CD4-positive, CD25-positive, alpha-beta regulatory T cell (primary cell): ENCODE measurements around the gene ENOX1. TPM values are rescaled to one million over a fixed set of nuclear protein-coding genes. Genes with fewer than 3 reads are reported as not detected.

ENCODE experiments used
- ATAC-seq, 2 donors: fragments of 150-1000 bp; cut with Tn5 transposase; one replicate each; pipeline ENCODE4 v1.10.0; 2021; ENCODE audit warnings: low read depth in 2 of 2, moderate number of reproducible peaks in 2 of 2, moderate library complexity in 1 of 2
- DNase-seq, 3 donors: peaks; one replicate each; pipeline versions ENCODE4 v3.0.0 to v3.0.0-alpha.2; 2012 to 2022; ENCODE audit warnings: mixed read lengths in 1 of 3
- H3K27ac ChIP-seq: one replicate; pipeline ENCODE4 v1.7.0; 2013; ENCODE audit warnings: mild to moderate bottlenecking, low read length; ENCODE audit not compliant: insufficient read depth, poor library complexity, severe bottlenecking
- H3K27me3 ChIP-seq: one replicate; pipeline ENCODE4 v1.7.0; 2013; ENCODE audit warnings: low read length; ENCODE audit not compliant: control insufficient read depth, insufficient read depth
- H3K36me3 ChIP-seq: one replicate; pipeline ENCODE4 v1.7.0; 2013; ENCODE audit warnings: mild to moderate bottlenecking, low read length, moderate library complexity; ENCODE audit not compliant: control insufficient read depth, insufficient read depth
- H3K4me1 ChIP-seq: 2 replicates; pipeline ENCODE4 v1.7.0; 2013; ENCODE audit warnings: mild to moderate bottlenecking, low read length; ENCODE audit not compliant: insufficient read depth, control insufficient read depth, poor library complexity, severe bottlenecking
- H3K4me3 ChIP-seq: one replicate; pipeline ENCODE4 v1.7.0; 2013; ENCODE audit warnings: low read depth, mild to moderate bottlenecking, low read length, moderate library complexity
- H3K9me3 ChIP-seq, 2 experiments: 1 replicate in 1 of 2; 2 replicates in 1 of 2; pipeline ENCODE4 v1.7.0; 2013; ENCODE audit warnings: low read length in 2 of 2, mild to moderate bottlenecking in 1 of 2, moderate library complexity in 1 of 2; ENCODE audit not compliant: control insufficient read depth in 2 of 2
- H3K27ac Mint-ChIP-seq, 3 donors: one replicate each; pipeline ENCODE4 v1.8.0; 2020 to 2022; ENCODE audit warnings: mild to moderate bottlenecking in 3 of 3, mixed read lengths in 3 of 3, moderate library complexity in 2 of 3
- H3K27me3 Mint-ChIP-seq: one replicate; pipeline ENCODE4 v1.8.0; 2022; ENCODE audit warnings: mild to moderate bottlenecking, mixed read lengths
- H3K36me3 Mint-ChIP-seq: one replicate; pipeline ENCODE4 v1.8.0; 2020; ENCODE audit warnings: mixed read lengths
- H3K4me1 Mint-ChIP-seq, 4 donors: one replicate each; pipeline ENCODE4 v1.8.0; 2020 to 2022; ENCODE audit warnings: mixed read lengths in 4 of 4, mild to moderate bottlenecking in 1 of 4
- H3K4me3 Mint-ChIP-seq, 4 donors: one replicate each; pipeline ENCODE4 v1.8.0; 2020 to 2022; ENCODE audit warnings: mild to moderate bottlenecking in 4 of 4, mixed read lengths in 4 of 4, moderate library complexity in 3 of 4
- H3K9me3 Mint-ChIP-seq, 7 donors: one replicate each; pipeline ENCODE4 v1.8.0; 2020 to 2022; ENCODE audit warnings: mixed read lengths in 7 of 7, mild to moderate bottlenecking in 3 of 7, moderate library complexity in 2 of 7
- polyA plus RNA-seq, 4 donors: library from polyadenylated mRNA; unstranded; fragments of 300-500 nt; fragmentation: Illumina TruSeq; gene quantifications; one replicate each; pipeline ENCODE4 v1.2.3, GENCODE V29; 2021
- total RNA-seq: library from RNA; stranded (reverse); gene quantifications from one replicate; pipeline ENCODE4 v1.2.3, GENCODE V29; 2022

Gene ENOX1
- total and polyA plus RNA-seq, 5 donors from 2014 or later: 0.10 TPM; not detected in 4

- Mint-ChIP-seq H3K27me3 (peaks cover 25% of the 10 kb centered on the region), H3K4me3 (no peak overlapping the region), H3K9me3 (peaks cover 0 to 2% (median 0%) of the 10 kb centered on the region in 7 donors), H3K36me3 (no peaks in the 10 kb centered on the region), H3K4me1 (no peaks in the 10 kb centered on the region), H3K27ac (no peak overlapping the region)
- no peaks in the 10 kb centered on the region for H3K27me3 ChIP-seq
- H3K9me3 ChIP-seq: no peaks in the 10 kb centered on the region
- DNase-seq (no peak), ATAC-seq (no peak)
- no peak overlapping the region for H3K27ac ChIP-seq
- H3K4me3 ChIP-seq: no peak overlapping the region
- H3K4me1 ChIP-seq: no peaks in the 10 kb centered on the region
- no peaks in the 10 kb centered on the region for H3K36me3 ChIP-seq
These were observed 311.6 kb downstream of the ENOX1 start for GRCh38 chr13:43475140-43475539.

DNA sequence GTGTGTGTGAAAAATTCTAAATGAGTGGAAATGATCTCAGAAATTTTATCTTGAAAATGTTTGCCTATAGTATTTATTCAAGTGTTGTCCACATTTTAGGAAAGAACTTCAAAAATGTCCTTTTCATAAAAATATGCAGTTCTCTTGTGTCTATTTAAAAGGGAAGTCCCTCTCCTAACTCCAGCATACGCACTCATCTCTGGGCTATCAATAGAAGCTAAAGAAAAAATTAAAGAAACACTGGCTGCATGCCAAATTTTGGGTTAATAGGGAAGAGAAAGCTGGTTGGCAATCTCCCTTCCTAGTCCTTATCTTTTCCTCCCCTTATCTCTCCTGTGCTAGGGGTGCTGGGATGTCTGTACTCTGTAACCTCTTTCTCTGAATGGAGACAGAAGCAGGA lies 313.3 kb downstream of the ENOX1 start:
- H3K36me3 ChIP-seq: no peaks in the 10 kb centered on the region

GRCh38 chr13:43472980-43473379 lies 313.8 kb downstream of the ENOX1 start:
- H3K27me3 ChIP-seq: no peaks in the 10 kb centered on the region
- Mint-ChIP-seq H3K4me1 (no peaks in the 10 kb centered on the region), H3K4me3 (no peak overlapping the region), H3K27ac (no peak overlapping the region), H3K36me3 (no peaks in the 10 kb centered on the region), H3K9me3 (peaks cover 0 to 2% (median 0%) of the 10 kb centered on the region in 7 donors), H3K27me3 (peaks cover 25% of the 10 kb centered on the region)
- ATAC-seq: no peak
- H3K27ac ChIP-seq: no peak overlapping the region
- H3K36me3 ChIP-seq: no peaks in the 10 kb centered on the region
- no peaks in the 10 kb centered on the region for H3K4me1 ChIP-seq
- no peak overlapping the region for H3K4me3 ChIP-seq
- DNase-seq: no peak
- no peaks in the 10 kb centered on the region for H3K9me3 ChIP-seq

More for the DNA sequence above, 313.3 kb downstream of the ENOX1 start:
- Histone ChIP-seq H3K4me3 (no peak overlapping the region), H3K27ac (no peak overlapping the region), H3K4me1 (no peaks in the 10 kb centered on the region), H3K9me3 (no peaks in the 10 kb centered on the region), H3K27me3 (no peaks in the 10 kb centered on the region)
- H3K4me1 Mint-ChIP-seq: no peaks in the 10 kb centered on the region
- no peaks in the 10 kb centered on the region for H3K36me3 Mint-ChIP-seq
- ATAC-seq (no peak), DNase-seq (no peak)
- no peak overlapping the region for H3K27ac Mint-ChIP-seq
- peaks cover 25% of the 10 kb centered on the region for H3K27me3 Mint-ChIP-seq
- no peak overlapping the region for H3K4me3 Mint-ChIP-seq
- peaks cover 0 to 2% (median 0%) of the 10 kb centered on the region in 7 donors for H3K9me3 Mint-ChIP-seq

GRCh38 chr13:43472339-43472738 lies 314.4 kb downstream of the ENOX1 start:
- Histone ChIP-seq H3K27ac (no peak overlapping the region), H3K4me1 (no peaks in the 10 kb centered on the region), H3K36me3 (no peaks in the 10 kb centered on the region), H3K4me3 (no peak overlapping the region), H3K9me3 (no peaks in the 10 kb centered on the region), H3K27me3 (no peaks in the 10 kb centered on the region)
- DNase-seq (no peak), ATAC-seq (no peak)
- H3K27ac Mint-ChIP-seq: no peak overlapping the region
- no peaks in the 10 kb centered on the region for H3K36me3 Mint-ChIP-seq
- no peaks in the 10 kb centered on the region for H3K4me1 Mint-ChIP-seq
- H3K27me3 Mint-ChIP-seq: peaks cover 19% of the 10 kb centered on the region
- H3K9me3 Mint-ChIP-seq: peaks cover 0 to 2% (median 0%) of the 10 kb centered on the region in 7 donors
- H3K4me3 Mint-ChIP-seq: no peak overlapping the region

GRCh38 chr13:43470610-43471009 lies 316.2 kb downstream of the ENOX1 start:
- peaks cover 0 to 2% (median 0%) of the 10 kb centered on the region in 7 donors for H3K9me3 Mint-ChIP-seq
- DNase-seq (no peak), ATAC-seq (no peak)

DNA sequence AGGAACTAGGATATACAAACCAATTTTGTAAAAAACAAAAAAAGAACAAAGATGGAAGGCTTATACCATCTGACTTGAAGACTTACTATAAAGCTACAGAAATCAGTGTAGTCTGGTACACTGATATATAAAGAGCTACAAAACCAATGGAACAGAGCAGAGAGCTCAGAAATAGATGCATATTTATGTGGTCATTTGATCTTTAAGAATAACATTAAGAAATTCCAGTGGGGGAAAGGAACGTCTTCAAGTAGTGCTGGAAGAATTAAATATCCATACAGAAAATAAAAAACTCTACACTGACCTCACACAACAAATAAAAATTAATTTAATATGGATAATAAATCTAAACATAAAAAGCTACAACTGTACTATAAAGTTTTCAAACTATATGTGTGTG lies 317.0 kb downstream of the ENOX1 start:
- no peaks in the 10 kb centered on the region for H3K36me3 Mint-ChIP-seq
- no peak overlapping the region for H3K27ac Mint-ChIP-seq
- no peak overlapping the region for H3K4me3 Mint-ChIP-seq

More at GRCh38 chr13:43470610-43471009, 316.2 kb downstream of the ENOX1 start:
- Histone ChIP-seq H3K4me3 (no peak overlapping the region), H3K27ac (no peak overlapping the region), H3K9me3 (no peaks in the 10 kb centered on the region), H3K36me3 (no peaks in the 10 kb centered on the region), H3K4me1 (no peaks in the 10 kb centered on the region), H3K27me3 (no peaks in the 10 kb centered on the region)
- H3K27ac Mint-ChIP-seq: no peak overlapping the region
- H3K27me3 Mint-ChIP-seq: peaks cover 18% of the 10 kb centered on the region
- H3K4me3 Mint-ChIP-seq: no peak overlapping the region
- no peaks in the 10 kb centered on the region for H3K36me3 Mint-ChIP-seq
- H3K4me1 Mint-ChIP-seq: no peaks in the 10 kb centered on the region

GRCh38 chr13:43464578-43465264 lies 322.1 kb downstream of the ENOX1 start:
- H3K9me3 Mint-ChIP-seq: peaks cover 0 to 3% (median 0%) of the 10 kb centered on the region in 7 donors
- H3K4me3 Mint-ChIP-seq: no peak overlapping the region
- Histone ChIP-seq H3K27ac (no peak overlapping the region), H3K9me3 (no peaks in the 10 kb centered on the region), H3K4me3 (no peak overlapping the region), H3K36me3 (no peaks in the 10 kb centered on the region), H3K4me1 (no peaks in the 10 kb centered on the region), H3K27me3 (no peaks in the 10 kb centered on the region)
- no peak for ATAC-seq
- DNase-seq: no peak
- H3K4me1 Mint-ChIP-seq: no peaks in the 10 kb centered on the region
- H3K27me3 Mint-ChIP-seq: peaks cover 4% of the 10 kb centered on the region
- no peak overlapping the region for H3K27ac Mint-ChIP-seq
- H3K36me3 Mint-ChIP-seq: no peaks in the 10 kb centered on the region

More for the DNA sequence above, 317.0 kb downstream of the ENOX1 start:
- no peaks in the 10 kb centered on the region for H3K4me1 ChIP-seq
- Mint-ChIP-seq H3K4me1 (no peaks in the 10 kb centered on the region), H3K27me3 (peaks cover 13% of the 10 kb centered on the region), H3K9me3 (peaks cover 0 to 2% (median 0%) of the 10 kb centered on the region in 7 donors)
- DNase-seq (no peak), ATAC-seq (no peak)
- no peak overlapping the region for H3K4me3 ChIP-seq
- no peaks in the 10 kb centered on the region for H3K36me3 ChIP-seq
- no peak overlapping the region for H3K27ac ChIP-seq
- no peaks in the 10 kb centered on the region for H3K27me3 ChIP-seq
- no peaks in the 10 kb centered on the region for H3K9me3 ChIP-seq
